IMR-90 (cell line): ENCODE data around the gene SCARB1. TPM values are rescaled to one million over a fixed set of nuclear protein-coding genes. Genes with fewer than 3 reads are reported as not detected.

Experiments used
- ATAC-seq: fragments of 200-7000 bp; cut with Tn5 transposase; 2 replicates; pipeline ENCODE4 v1.9.1; 2020; ENCODE audit warnings: low read depth, mild to moderate bottlenecking, moderate library complexity
- BruUV-seq: library from RNA; stranded (reverse); fragments of 400-500 nt; replicated peaks from 2 replicates; lab custom pipeline; 2021; lab: Mats Ljungman, UMichigan
- CTCF ChIA-PET: fragments of 300-600 bp; formaldehyde crosslinking; extraction: SDS; loops from one replicate; lab custom pipeline; 2021; ENCODE audit warnings: antibody characterized with exemption; lab: Yijun Ruan, JAX
- POLR2A ChIA-PET: fragments of 300-600 bp; sonication (Branson Sonifier 250); formaldehyde crosslinking; loops from one replicate; lab custom pipeline; 2022; ENCODE audit warnings: antibody characterized with exemption; ENCODE audit not compliant: unreplicated experiment; lab: Charles Lee
- DNase-seq: peaks from one replicate; pipeline ENCODE4 v3.0.0; 2013
- H2AFZ ChIP-seq: replicated peaks from 2 replicates; pipeline ENCODE3; 2013; ENCODE audit warnings: low read length, mild to moderate bottlenecking; ENCODE audit not compliant: poor library complexity
- H2AK5ac ChIP-seq: 2 replicates; pipeline ENCODE4 v1.6.1; 2013; ENCODE audit warnings: low read depth, low read length, inconsistent platforms
- H2AK9ac ChIP-seq: replicated peaks from 2 replicates; pipeline ENCODE3; 2013; ENCODE audit warnings: mild to moderate bottlenecking, low read depth, low read length, moderate library complexity; ENCODE audit not compliant: poor library complexity
- H2BK120ac ChIP-seq: 2 replicates; pipeline ENCODE4 v1.6.1; 2013; ENCODE audit warnings: low read depth, low read length, inconsistent platforms
- H2BK15ac ChIP-seq: 3 replicates; pipeline ENCODE4 v1.6.1; 2013; ENCODE audit warnings: low read depth, low read length, inconsistent platforms
- H2BK20ac ChIP-seq: 2 replicates; pipeline ENCODE4 v1.6.1; 2013; ENCODE audit warnings: low read depth, mild to moderate bottlenecking, inconsistent platforms, low read length, moderate library complexity
- H2BK5ac ChIP-seq: 2 replicates; pipeline ENCODE4 v1.6.1; 2013; ENCODE audit warnings: mild to moderate bottlenecking, low read depth, low read length, inconsistent platforms; ENCODE audit not compliant: poor library complexity, severe bottlenecking
- H3K14ac ChIP-seq: replicated peaks from 2 replicates; pipeline ENCODE4 v1.6.1; 2013; ENCODE audit warnings: low read depth, low read length, inconsistent platforms
- H3K18ac ChIP-seq: 2 replicates; pipeline ENCODE4 v1.6.1; 2013; ENCODE audit warnings: low read depth, low read length, control low read depth
- H3K23ac ChIP-seq: 2 replicates; pipeline ENCODE4 v1.6.1; 2013; ENCODE audit warnings: low read depth, low read length, inconsistent platforms
- H3K27ac ChIP-seq: 2 replicates; pipeline ENCODE4 v1.5.1; 2013; ENCODE audit warnings: mild to moderate bottlenecking, control low read depth, low read length; ENCODE audit not compliant: insufficient read depth
- H3K27me3 ChIP-seq: 2 replicates; pipeline ENCODE4 v1.6.1; 2013; ENCODE audit warnings: low read length; ENCODE audit not compliant: control insufficient read depth, insufficient read depth
- H3K36me3 ChIP-seq: 2 replicates; pipeline ENCODE4 v1.6.1; 2013; ENCODE audit warnings: low read length, mixed read lengths; ENCODE audit not compliant: control insufficient read depth, insufficient read depth
- H3K4ac ChIP-seq: 2 replicates; pipeline ENCODE4 v1.6.1; 2013; ENCODE audit warnings: low read depth, low read length, inconsistent platforms
- H3K4me1 ChIP-seq: 2 replicates; pipeline ENCODE4 v1.6.1; 2013; ENCODE audit warnings: low read length, mixed read lengths; ENCODE audit not compliant: control insufficient read depth, insufficient read depth
- H3K4me2 ChIP-seq: 2 replicates; pipeline ENCODE4 v1.6.1; 2013; ENCODE audit warnings: low read depth, mild to moderate bottlenecking, control low read depth, low read length, moderate library complexity
- H3K4me3 ChIP-seq: 2 replicates; pipeline ENCODE4 v1.5.1; 2013; ENCODE audit warnings: low read depth, mild to moderate bottlenecking, control low read depth, low read length, moderate library complexity; ENCODE audit not compliant: insufficient read depth
- H3K56ac ChIP-seq: 2 replicates; pipeline ENCODE4 v1.6.1; 2013; ENCODE audit warnings: low read length, inconsistent platforms; ENCODE audit not compliant: insufficient read depth; ENCODE audit errors: extremely low read depth
- H3K79me1 ChIP-seq, 2 experiments: 2 replicates each; pipeline ENCODE4 v1.6.1; 2013; ENCODE audit warnings: low read length in 2 of 2, inconsistent platforms in 1 of 2, low read depth in 1 of 2
- H3K9ac ChIP-seq: 2 replicates; pipeline ENCODE4 v1.6.1; 2013; ENCODE audit warnings: low read depth, low read length, control low read depth
- H3K9me1 ChIP-seq: 2 replicates; pipeline ENCODE4 v1.6.1; 2013; ENCODE audit warnings: low read length, inconsistent platforms; ENCODE audit not compliant: insufficient read depth
- H3K9me3 ChIP-seq: 2 replicates; pipeline ENCODE4 v1.6.1; 2013; ENCODE audit warnings: low read length; ENCODE audit not compliant: control insufficient read depth, insufficient read depth
- H4K20me1 ChIP-seq: 2 replicates; pipeline ENCODE4 v1.6.1; 2013; ENCODE audit warnings: low read length, inconsistent platforms; ENCODE audit not compliant: insufficient read depth
- H4K5ac ChIP-seq: 2 replicates; pipeline ENCODE4 v1.6.1; 2013; ENCODE audit warnings: mild to moderate bottlenecking, low read depth, low read length, control low read depth
- H4K8ac ChIP-seq, 2 experiments: 2 replicates each; pipeline ENCODE4 v1.6.1; 2013; ENCODE audit warnings: low read depth in 2 of 2, low read length in 2 of 2, control low read depth in 1 of 2, inconsistent platforms in 1 of 2
- H4K91ac ChIP-seq: 2 replicates; pipeline ENCODE4 v1.6.1; 2013; ENCODE audit warnings: low read depth, low read length, inconsistent platforms; ENCODE audit not compliant: insufficient read depth
- CEBPB ChIP-seq: IDR thresholded peaks from 2 replicates; pipeline ENCODE4 v1.6.1; 2012; ENCODE audit warnings: low read depth, low read length, improper control_type of control experiment
- CHD1 ChIP-seq: IDR thresholded peaks from 2 replicates; pipeline ENCODE4 v1.6.1; 2012; ENCODE audit warnings: low read depth, low read length, improper control_type of control experiment
- FOS ChIP-seq: fragments of 150-350 bp; IDR thresholded peaks from 2 replicates; pipeline ENCODE4 v1.6.1; 2016; ENCODE audit warnings: low read depth, low read length
- MAFK ChIP-seq: IDR thresholded peaks from 2 replicates; pipeline ENCODE4 v1.6.1; 2012; ENCODE audit warnings: low read depth, low read length, improper control_type of control experiment
- MAZ ChIP-seq: IDR thresholded peaks from 2 replicates; pipeline ENCODE4 v1.6.1; 2012; ENCODE audit warnings: low read depth, mild to moderate bottlenecking, low read length, improper control_type of control experiment, moderate library complexity, borderline replicate concordance
- POLR2A ChIP-seq: IDR thresholded peaks from 2 replicates; pipeline ENCODE4 v1.6.1; 2012; ENCODE audit warnings: mild to moderate bottlenecking, low read depth, low read length
- RAD21 ChIP-seq: IDR thresholded peaks from 2 replicates; pipeline ENCODE4 v1.6.1; 2012; ENCODE audit warnings: low read length, improper control_type of control experiment
- RCOR1 ChIP-seq: IDR thresholded peaks from 2 replicates; pipeline ENCODE4 v1.6.1; 2012; ENCODE audit warnings: mild to moderate bottlenecking, low read length, improper control_type of control experiment; ENCODE audit not compliant: insufficient replicate concordance
- RFX5 ChIP-seq: IDR thresholded peaks from 2 replicates; pipeline ENCODE4 v1.8.0; 2012; ENCODE audit warnings: low read depth, mild to moderate bottlenecking, low read length, moderate library complexity
- SMC3 ChIP-seq: fragments of 150-350 bp; IDR thresholded peaks from 2 replicates; pipeline ENCODE4 v1.6.1; 2016; ENCODE audit warnings: low read depth, mild to moderate bottlenecking, antibody characterized with exemption, low read length, moderate library complexity
- whole genome bisulfite sequencing, 2 experiments: methylation state at CpG; one replicate each; pipeline versions ENCODE4 v1.1.5 to v1.1.7; 2013; ENCODE audit warnings: missing lambda C conversion rate in 2 of 2; ENCODE audit not compliant: insufficient read length in 1 of 2; ENCODE audit errors: extremely low coverage in 2 of 2; 5-methylcytosine and 5-hydroxymethylcytosine counted together
- dilution Hi-C: fragments of 300-500 bp; cut with HindIII; formaldehyde crosslinking; loops from one replicate; pipeline ENCODE4 v1.14.3; 2018; ENCODE audit warnings: low sequenced_read_pairs; ENCODE audit not compliant: unreplicated experiment
- in situ Hi-C: fragments of 300-500 bp; cut with MboI; formaldehyde crosslinking; loops from 3 replicates; pipeline ENCODE4 v1.14.3; 2019; ENCODE audit warnings: low sequenced_read_pairs, inconsistent platforms, mixed read lengths
- intact Hi-C: fragments of 100-400 bp; cut with micrococcal nuclease; formaldehyde crosslinking; loops from 2 replicates; pipeline ENCODE4 v1.10.0; 2022
- polyA plus RNA-seq, 3 experiments: library from polyadenylated mRNA; depleted of rRNA; stranded (reverse); fragments of >200 nt; gene quantifications; 2 replicates each; pipeline ENCODE4 v1.2.3, GENCODE V29; 2012; ENCODE audit warnings: low replicate concordance in 1 of 3
- total RNA-seq: library from RNA; depleted of rRNA; stranded (reverse); fragments of >200 nt; gene quantifications from 2 replicates; pipeline ENCODE4 v1.2.3, GENCODE V29; 2012
- TF ChIP-seq, protein P1 (sequence below): fragments of 150-350 bp; IDR thresholded peaks from 2 replicates; pipeline ENCODE4 v1.6.1; 2017; ENCODE audit warnings: mild to moderate bottlenecking, antibody characterized with exemption, low read length, low read depth
- TF ChIP-seq, protein P2 (sequence below): conservative IDR thresholded peaks from 2 replicates; pipeline ENCODE4 v1.5.1; 2012; ENCODE audit warnings: mild to moderate bottlenecking, low read depth, low read length, improper control_type of control experiment
- TF ChIP-seq, protein P3 (sequence below): fragments of 150-350 bp; IDR thresholded peaks from 2 replicates; pipeline ENCODE4 v1.6.1; 2016; ENCODE audit warnings: low read depth, mild to moderate bottlenecking, low read length, moderate library complexity, borderline replicate concordance

Gene SCARB1
- total and polyA plus RNA-seq, 2 of the 4 experiments (the other 2 are of a cell fraction), result 3.0 to 24.8 TPM

DNA sequence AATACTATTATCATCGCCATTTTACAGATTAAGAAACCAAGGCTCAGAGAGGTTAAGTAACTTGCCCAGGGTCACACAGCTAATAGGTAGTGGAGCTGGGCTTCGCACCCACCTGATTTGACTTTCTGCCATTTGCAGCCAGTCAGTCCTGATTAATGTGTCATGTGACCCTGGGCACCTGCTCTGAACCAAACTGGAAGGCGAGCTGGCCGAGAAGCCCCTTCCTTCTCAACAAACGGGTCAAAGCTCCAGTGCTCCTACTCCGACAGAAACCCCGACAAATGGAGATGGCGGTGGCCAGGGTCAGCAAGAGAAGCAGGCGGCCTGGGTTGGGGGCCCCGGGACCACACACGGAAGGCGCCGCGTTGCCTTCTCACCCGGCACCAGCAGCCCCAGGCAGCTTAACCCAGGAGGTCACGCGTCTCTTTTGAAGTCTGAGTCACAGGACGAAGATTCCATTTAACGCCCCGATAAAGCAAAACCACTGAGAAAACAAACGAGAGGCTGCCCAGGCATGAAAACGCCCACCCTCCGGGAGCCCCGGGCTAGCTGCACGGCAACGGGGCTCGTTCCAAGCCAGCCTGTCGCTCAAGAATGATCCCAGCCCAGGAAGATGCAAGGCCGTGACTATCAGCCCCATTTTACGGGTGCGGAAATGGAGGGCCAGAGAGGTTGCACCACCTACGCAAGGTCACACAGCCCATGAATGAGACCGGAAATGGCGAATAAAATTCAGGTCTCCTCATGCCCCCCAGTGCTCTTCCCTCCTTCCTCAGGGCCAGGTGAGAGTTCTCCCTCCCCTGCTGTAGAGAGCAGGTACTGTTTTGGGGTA, 124.8 kb downstream of the SCARB1 start:
- CTCF ChIA-PET, result no interaction called here
- ATAC-seq, result peak; percentile 60
- dilution Hi-C loops, result loop anchor here (10.0 kb wide), 1 partner anchor 54 kb away; no protein-coding TSS in a partner anchor
- no peak for TF ChIP-seq RFX5
- TF ChIP-seq, protein P1, sequence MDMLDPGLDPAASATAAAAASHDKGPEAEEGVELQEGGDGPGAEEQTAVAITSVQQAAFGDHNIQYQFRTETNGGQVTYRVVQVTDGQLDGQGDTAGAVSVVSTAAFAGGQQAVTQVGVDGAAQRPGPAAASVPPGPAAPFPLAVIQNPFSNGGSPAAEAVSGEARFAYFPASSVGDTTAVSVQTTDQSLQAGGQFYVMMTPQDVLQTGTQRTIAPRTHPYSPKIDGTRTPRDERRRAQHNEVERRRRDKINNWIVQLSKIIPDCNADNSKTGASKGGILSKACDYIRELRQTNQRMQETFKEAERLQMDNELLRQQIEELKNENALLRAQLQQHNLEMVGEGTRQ, result no peak; the same call in 1 of the 2 replicates
- TF ChIP-seq SMC3, result no peak
- TF ChIP-seq, protein P2, sequence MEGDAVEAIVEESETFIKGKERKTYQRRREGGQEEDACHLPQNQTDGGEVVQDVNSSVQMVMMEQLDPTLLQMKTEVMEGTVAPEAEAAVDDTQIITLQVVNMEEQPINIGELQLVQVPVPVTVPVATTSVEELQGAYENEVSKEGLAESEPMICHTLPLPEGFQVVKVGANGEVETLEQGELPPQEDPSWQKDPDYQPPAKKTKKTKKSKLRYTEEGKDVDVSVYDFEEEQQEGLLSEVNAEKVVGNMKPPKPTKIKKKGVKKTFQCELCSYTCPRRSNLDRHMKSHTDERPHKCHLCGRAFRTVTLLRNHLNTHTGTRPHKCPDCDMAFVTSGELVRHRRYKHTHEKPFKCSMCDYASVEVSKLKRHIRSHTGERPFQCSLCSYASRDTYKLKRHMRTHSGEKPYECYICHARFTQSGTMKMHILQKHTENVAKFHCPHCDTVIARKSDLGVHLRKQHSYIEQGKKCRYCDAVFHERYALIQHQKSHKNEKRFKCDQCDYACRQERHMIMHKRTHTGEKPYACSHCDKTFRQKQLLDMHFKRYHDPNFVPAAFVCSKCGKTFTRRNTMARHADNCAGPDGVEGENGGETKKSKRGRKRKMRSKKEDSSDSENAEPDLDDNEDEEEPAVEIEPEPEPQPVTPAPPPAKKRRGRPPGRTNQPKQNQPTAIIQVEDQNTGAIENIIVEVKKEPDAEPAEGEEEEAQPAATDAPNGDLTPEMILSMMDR, result no peak
- no peak for TF ChIP-seq CEBPB
- no peak; the same call in 1 of the 2 replicates for TF ChIP-seq MAZ
- TF ChIP-seq MAFK, result no peak
- peak; percentile 96 for TF ChIP-seq RCOR1
- no peak for TF ChIP-seq RAD21
- no peak for TF ChIP-seq CHD1
- no peak for TF ChIP-seq POLR2A
- TF ChIP-seq, protein P3, sequence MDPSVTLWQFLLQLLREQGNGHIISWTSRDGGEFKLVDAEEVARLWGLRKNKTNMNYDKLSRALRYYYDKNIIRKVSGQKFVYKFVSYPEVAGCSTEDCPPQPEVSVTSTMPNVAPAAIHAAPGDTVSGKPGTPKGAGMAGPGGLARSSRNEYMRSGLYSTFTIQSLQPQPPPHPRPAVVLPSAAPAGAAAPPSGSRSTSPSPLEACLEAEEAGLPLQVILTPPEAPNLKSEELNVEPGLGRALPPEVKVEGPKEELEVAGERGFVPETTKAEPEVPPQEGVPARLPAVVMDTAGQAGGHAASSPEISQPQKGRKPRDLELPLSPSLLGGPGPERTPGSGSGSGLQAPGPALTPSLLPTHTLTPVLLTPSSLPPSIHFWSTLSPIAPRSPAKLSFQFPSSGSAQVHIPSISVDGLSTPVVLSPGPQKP, result no peak
- TF ChIP-seq FOS, result peak; percentile 80

More for the DNA sequence above, 124.8 kb downstream of the SCARB1 start:
- no peak overlapping the region for H3K4me3 ChIP-seq
- H3K27ac ChIP-seq, result no peak overlapping the region
- H3K9me1 ChIP-seq, result no peaks in the 10 kb centered on the region
- no TSS peak for BruUV-seq
- in situ Hi-C loops, result no loop called here
- peak overlapping the region; percentile 28 for H4K5ac ChIP-seq
- DNase-seq, result peak; percentile 82
- peak overlapping the region; percentile 48 for H3K18ac ChIP-seq
- no peaks in the 10 kb centered on the region; the same call in 1 of the 2 replicates for H4K20me1 ChIP-seq
- H3K56ac ChIP-seq, result no peak overlapping the region
- H3K79me1 ChIP-seq, result no peaks in the 10 kb centered on the region
- peak overlapping the region; percentile 92 for H2AK5ac ChIP-seq
- intact Hi-C loops, result no loop called here
- H3K23ac ChIP-seq, result peak overlapping the region; percentile 29; the same call in 1 of the 2 replicates
- 0 out of 2 replicates have a peak overlapping the region, but pooled peaks have one; percentile 10 for H3K14ac ChIP-seq
- H3K27me3 ChIP-seq, result no peaks in the 10 kb centered on the region
- peak overlapping the region; percentile 17 for H2AK9ac ChIP-seq
- H2BK5ac ChIP-seq, result no peak overlapping the region
- H2BK120ac ChIP-seq, result peak overlapping the region; percentile 82
- H2AFZ ChIP-seq, result peak overlapping the region; percentile 28
- 22% methylated on average over 24 of the region's 34 CpGs; no CpG with 5 or more reads in 1 of the 2 experiments for WGBS, 2 experiments
- POLR2A ChIA-PET, result interaction anchor here (0.5 to 0.6 kb wide), 2 partner anchors 27 to 62 kb away, joined by 3 to 4 read pairs; no protein-coding TSS in a partner anchor
- H3K9me3 ChIP-seq, result peaks cover 7% of the 10 kb centered on the region
- H3K4ac ChIP-seq, result peak overlapping the region; percentile 70
- peak overlapping the region; percentile 60; the same call in 2 of the 3 replicates for H2BK15ac ChIP-seq
- peak overlapping the region in 1 of 2 experiments; percentile 68; a peak in 2 of 4 replicates for H4K8ac ChIP-seq
- no peak overlapping the region for H3K9ac ChIP-seq
- peak overlapping the region; percentile 59; the same call in 1 of the 2 replicates for H2BK20ac ChIP-seq
- H3K4me2 ChIP-seq, result peak overlapping the region; percentile 16; the same call in 1 of the 2 replicates
- H3K4me1 ChIP-seq, result peaks cover 8% of the 10 kb centered on the region
- peak overlapping the region; percentile 47; the same call in 1 of the 2 replicates for H4K91ac ChIP-seq
- no peaks in the 10 kb centered on the region for H3K36me3 ChIP-seq
